ENCODE data around the gene NIN. TPM values are rescaled to one million over a fixed set of nuclear protein-coding genes. Genes with fewer than 3 reads are reported as not detected.

Gene NIN
- total RNA-seq, 1 experiment from 2014 or later: 34.7 TPM

Other genes with a start within 250 kb of the NIN start
- 28.4 and 32.8 TPM in 2 replicates for gene SAV1, start 162.9 kb downstream of the NIN start, total RNA-seq (2014; rRNA removed; shearing (Covaris generic))
- not detected in 2 replicates for gene ABHD12B, start 40.9 kb upstream of the NIN start, total RNA-seq (2014; rRNA removed; shearing (Covaris generic))
- 32.5 TPM in 2 replicates for gene PYGL, start 113.3 kb upstream of the NIN start, total RNA-seq (2014; rRNA removed; shearing (Covaris generic))

Measured in SJSA1 (cell line).